Loucy (cell line): ENCODE data around the gene ARID3B.

Experiments
- CTCF ChIP-seq: fragments of 200-600 bp; sonication (generic); conservative IDR thresholded peaks from 2 replicates; pipeline ENCODE4 v1.5.1; 2014; ENCODE audit warnings: mild to moderate bottlenecking, antibody characterized with exemption, low read length
- EZH2phosphoT487 ChIP-seq: fragments of 200-600 bp; IDR thresholded peaks from 2 replicates; pipeline ENCODE4 v1.6.1; 2018; ENCODE audit warnings: antibody characterized with exemption, mild to moderate bottlenecking, moderate library complexity, borderline replicate concordance

- TF ChIP-seq CTCF (no peak), EZH2phosphoT487 (no peak)
These were observed 44.2 kb downstream of the ARID3B start for GRCh38 chr15:74585191-74585590.
